SH-SY5Y (cell line): Measurements from ENCODE around the gene PYURF.

Experiments used
- GATA2 ChIP-seq: IDR thresholded peaks from 2 replicates; pipeline ENCODE4 v1.6.1; 2011; ENCODE audit warnings: mild to moderate bottlenecking, low read depth, low read length
- GATA3 ChIP-seq: IDR thresholded peaks from 2 replicates; pipeline ENCODE4 v1.6.1; 2011; ENCODE audit warnings: low read depth, mild to moderate bottlenecking, low read length, moderate library complexity

DNA sequence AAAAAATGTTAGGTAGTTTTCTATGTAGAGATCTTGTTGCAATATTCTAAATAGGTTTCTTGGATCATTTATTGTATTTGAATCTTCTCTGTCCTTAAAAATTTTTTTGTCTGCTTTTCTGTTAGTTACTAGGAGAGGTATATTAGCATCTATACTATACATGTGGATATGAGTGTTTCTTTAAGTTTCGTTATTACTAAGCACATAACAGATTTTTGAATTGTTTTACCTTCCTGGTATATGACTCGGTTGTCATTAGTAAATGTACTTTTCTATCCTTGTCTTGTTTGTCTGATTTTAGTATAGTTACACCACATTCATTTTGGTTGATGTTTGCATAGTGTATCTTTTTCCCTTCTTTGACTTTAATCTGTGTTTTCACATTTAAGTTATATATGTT, 20.2 kb downstream of the PYURF start:
- TF ChIP-seq GATA2 (no peak), GATA3 (no peak)
